Measurements from ENCODE around the gene MIR17HG.

DNA sequence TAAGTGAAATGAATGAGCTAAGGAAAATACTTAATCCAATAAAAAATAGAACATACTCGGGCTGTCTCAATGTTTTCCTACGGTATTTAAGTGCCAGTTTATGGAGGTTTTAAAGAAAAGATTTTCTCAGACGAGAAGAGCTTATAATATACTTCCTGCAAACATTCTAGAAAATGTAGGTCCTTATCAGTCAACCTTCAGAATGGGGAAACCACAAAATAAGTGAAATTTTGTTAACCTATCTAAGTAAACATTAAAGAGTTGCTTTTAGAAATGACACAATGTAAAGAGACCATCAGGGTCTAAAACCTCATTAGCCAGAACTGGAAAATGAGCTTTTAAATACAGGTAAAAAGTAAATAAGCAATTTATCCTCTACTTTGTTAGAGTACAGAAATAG, 12.1 kb downstream of the MIR17HG start:
- TF ChIP-seq, protein P1, sequence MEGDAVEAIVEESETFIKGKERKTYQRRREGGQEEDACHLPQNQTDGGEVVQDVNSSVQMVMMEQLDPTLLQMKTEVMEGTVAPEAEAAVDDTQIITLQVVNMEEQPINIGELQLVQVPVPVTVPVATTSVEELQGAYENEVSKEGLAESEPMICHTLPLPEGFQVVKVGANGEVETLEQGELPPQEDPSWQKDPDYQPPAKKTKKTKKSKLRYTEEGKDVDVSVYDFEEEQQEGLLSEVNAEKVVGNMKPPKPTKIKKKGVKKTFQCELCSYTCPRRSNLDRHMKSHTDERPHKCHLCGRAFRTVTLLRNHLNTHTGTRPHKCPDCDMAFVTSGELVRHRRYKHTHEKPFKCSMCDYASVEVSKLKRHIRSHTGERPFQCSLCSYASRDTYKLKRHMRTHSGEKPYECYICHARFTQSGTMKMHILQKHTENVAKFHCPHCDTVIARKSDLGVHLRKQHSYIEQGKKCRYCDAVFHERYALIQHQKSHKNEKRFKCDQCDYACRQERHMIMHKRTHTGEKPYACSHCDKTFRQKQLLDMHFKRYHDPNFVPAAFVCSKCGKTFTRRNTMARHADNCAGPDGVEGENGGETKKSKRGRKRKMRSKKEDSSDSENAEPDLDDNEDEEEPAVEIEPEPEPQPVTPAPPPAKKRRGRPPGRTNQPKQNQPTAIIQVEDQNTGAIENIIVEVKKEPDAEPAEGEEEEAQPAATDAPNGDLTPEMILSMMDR (IDR thresholded peaks at IDR 0.05; ENCODE audit: low read depth, low read length, poor library complexity, severe bottlenecking) = no peak
- no peak for TF ChIP-seq EZH2phosphoT487 (IDR thresholded peaks at IDR 0.05; ENCODE audit: borderline replicate concordance, low read length)

All from DOHH2 (cell line).